NB4 (cell line): ENCODE data around the gene B4GALT2.

Experiments
- DNase-seq: peaks from one replicate; pipeline ENCODE4 v3.0.0; 2010; ENCODE audit warnings: low read depth
- H3K4me3 ChIP-seq: one replicate; pipeline ENCODE4 v1.5.1; 2011; ENCODE audit warnings: mild to moderate bottlenecking, low read depth, low read length, moderate library complexity
- CTCF ChIP-seq: IDR thresholded peaks from one replicate; pipeline ENCODE4 v1.5.1; 2012; ENCODE audit warnings: low read depth, low read length
- MAX ChIP-seq: IDR thresholded peaks from 2 replicates; pipeline ENCODE4 v1.6.1; 2011; ENCODE audit warnings: low read depth, low read length
- MYC ChIP-seq: IDR thresholded peaks from 2 replicates; pipeline ENCODE4 v1.6.1; 2011; ENCODE audit warnings: low read depth, low read length
- POLR2A ChIP-seq: IDR thresholded peaks from 2 replicates; pipeline ENCODE4 v1.6.1; 2011; ENCODE audit warnings: mild to moderate bottlenecking; ENCODE audit not compliant: insufficient read length; ENCODE audit errors: extremely low read depth

B4GALT2 gene

GRCh38 chr1:43951021-43951985 is 27.7 kb upstream of the B4GALT2 start:
- TF ChIP-seq POLR2A, result no peak
- TF ChIP-seq MYC, result no peak
- no peak for TF ChIP-seq MAX
- no peak for TF ChIP-seq CTCF
- H3K4me3 ChIP-seq, result no peak overlapping the region
- DNase-seq, result no peak

- no peak overlapping the region for H3K4me3 ChIP-seq
- DNase-seq, result no peak
- TF ChIP-seq MAX, result no peak
- no peak for TF ChIP-seq MYC
- no peak for TF ChIP-seq POLR2A
- TF ChIP-seq CTCF, result no peak
These were observed 26.2 kb upstream of the B4GALT2 start for GRCh38 chr1:43952731-43953346.

- TF ChIP-seq MYC (no peak), MAX (no peak), CTCF (no peak), POLR2A (no peak)
- DNase-seq, result no peak
- no peak overlapping the region for H3K4me3 ChIP-seq
These were observed 25.6 kb upstream of the B4GALT2 start for GRCh38 chr1:43953361-43953760.

- DNase-seq, result no peak
- no peak overlapping the region for H3K4me3 ChIP-seq
- TF ChIP-seq POLR2A (no peak), CTCF (no peak), MYC (no peak), MAX (no peak)
These were observed 25.0 kb upstream of the B4GALT2 start for GRCh38 chr1:43954036-43954435.

- DNase-seq, result no peak
- TF ChIP-seq MYC, result no peak
- TF ChIP-seq MAX, result no peak
- no peak for TF ChIP-seq POLR2A
- TF ChIP-seq CTCF, result no peak
- H3K4me3 ChIP-seq, result no peak overlapping the region
These were observed 22.8 kb upstream of the B4GALT2 start for GRCh38 chr1:43956234-43956633.
